Smooth muscle cell (in vitro differentiated cells): Measurements from ENCODE around the gene LIPJ. TPM values are rescaled to one million over a fixed set of nuclear protein-coding genes. Genes with fewer than 3 reads are reported as not detected.
A peak's percentile ranks its signal among the peaks of the same experiment; 100 is the strongest.

ENCODE experiments used
- DNase-seq: peaks from one replicate; lab custom pipeline; 2025; ENCODE audit not compliant: unreplicated experiment; lab: John Stamatoyannopoulos, UW
- H2AFZ ChIP-seq: fragments of 200-600 bp; sonication (generic); 2 replicates; pipeline ENCODE4 v1.6.0; 2016; ENCODE audit warnings: antibody characterized with exemption, low read depth, mild to moderate bottlenecking
- H3F3A ChIP-seq: fragments of 200-600 bp; sonication (generic); 2 replicates; pipeline ENCODE4 v1.6.0; 2017; ENCODE audit warnings: antibody characterized with exemption, low read depth
- H3K27ac ChIP-seq: fragments of 200-600 bp; sonication (generic); 2 replicates; pipeline ENCODE4 v1.5.1; 2016; ENCODE audit warnings: low read depth, mild to moderate bottlenecking
- H3K27me3 ChIP-seq: fragments of 200-600 bp; sonication (generic); 2 replicates; pipeline ENCODE4 v1.6.1; 2016; ENCODE audit warnings: low read depth, mild to moderate bottlenecking
- H3K36me3 ChIP-seq: fragments of 200-600 bp; sonication (generic); 2 replicates; pipeline ENCODE4 v1.5.1; 2016; ENCODE audit warnings: low read depth
- H3K4me1 ChIP-seq: fragments of 200-600 bp; sonication (generic); 2 replicates; pipeline ENCODE4 v1.5.1; 2016; ENCODE audit warnings: low read depth
- H3K4me2 ChIP-seq: fragments of 200-600 bp; sonication (generic); 2 replicates; pipeline ENCODE4 v1.6.0; 2016; ENCODE audit warnings: mild to moderate bottlenecking
- H3K4me3 ChIP-seq: fragments of 200-600 bp; sonication (generic); 2 replicates; pipeline ENCODE4 v1.5.1; 2016; ENCODE audit warnings: mild to moderate bottlenecking
- H3K79me2 ChIP-seq: fragments of 200-600 bp; sonication (generic); 2 replicates; pipeline ENCODE4 v1.6.0; 2016; ENCODE audit warnings: low read depth, mild to moderate bottlenecking
- H3K9ac ChIP-seq: fragments of 200-600 bp; sonication (generic); 2 replicates; pipeline ENCODE4 v1.6.0; 2016; ENCODE audit warnings: low read depth
- H3K9me3 ChIP-seq: fragments of 200-600 bp; sonication (generic); replicated peaks from 2 replicates; pipeline ENCODE4 v1.5.1; 2016; ENCODE audit warnings: low read depth
- H4K20me1 ChIP-seq: fragments of 200-600 bp; sonication (generic); 2 replicates; pipeline ENCODE4 v1.6.0; 2016; ENCODE audit warnings: low read depth
- WGBS: methylation state at CpG from one replicate; pipeline ENCODE4 v1.1.7; 2016; ENCODE audit warnings: low lambda C conversion rate; 5-methylcytosine and 5-hydroxymethylcytosine counted together
- polyA plus RNA-seq: library from polyadenylated mRNA; unstranded; fragments of >200 nt; fragmentation: Nextera tagmentation; extraction: Ambion mirVana; gene quantifications from 2 replicates; pipeline ENCODE4 v1.2.1, GENCODE V29; 2016
- total RNA-seq: library from RNA; depleted of rRNA; stranded (reverse); fragments of >200 nt; gene quantifications from 2 replicates; pipeline ENCODE4 v1.2.3, GENCODE V29; 2014
- TF ChIP-seq, protein P1 (sequence below): fragments of 200-600 bp; sonication (generic); IDR thresholded peaks from 2 replicates; pipeline ENCODE4 v1.5.1; 2017; ENCODE audit warnings: borderline replicate concordance, mild to moderate bottlenecking, antibody characterized with exemption; ENCODE audit not compliant: insufficient read depth, poor library complexity, severe bottlenecking

The LIPJ gene, protein sequence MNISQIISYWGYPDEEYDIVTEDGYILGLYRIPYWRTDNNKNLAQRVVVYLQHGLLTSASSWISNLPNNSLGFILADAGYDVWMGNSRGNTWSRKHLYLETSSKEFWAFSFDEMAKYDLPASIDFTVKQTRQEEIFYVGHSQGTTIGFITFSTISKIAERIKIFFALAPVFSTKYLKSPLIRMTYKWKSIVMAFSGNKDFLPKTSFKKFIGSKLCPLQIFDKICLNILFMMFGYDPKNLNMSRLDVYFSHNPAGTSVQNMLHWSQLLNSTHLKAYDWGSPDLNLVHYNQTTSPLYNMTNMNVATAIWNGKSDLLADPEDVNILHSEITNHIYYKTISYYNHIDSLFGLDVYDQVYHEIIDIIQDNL
- total RNA-seq (not detected in 2 replicates), polyA plus RNA-seq (not detected in 2 replicates)

DNA sequence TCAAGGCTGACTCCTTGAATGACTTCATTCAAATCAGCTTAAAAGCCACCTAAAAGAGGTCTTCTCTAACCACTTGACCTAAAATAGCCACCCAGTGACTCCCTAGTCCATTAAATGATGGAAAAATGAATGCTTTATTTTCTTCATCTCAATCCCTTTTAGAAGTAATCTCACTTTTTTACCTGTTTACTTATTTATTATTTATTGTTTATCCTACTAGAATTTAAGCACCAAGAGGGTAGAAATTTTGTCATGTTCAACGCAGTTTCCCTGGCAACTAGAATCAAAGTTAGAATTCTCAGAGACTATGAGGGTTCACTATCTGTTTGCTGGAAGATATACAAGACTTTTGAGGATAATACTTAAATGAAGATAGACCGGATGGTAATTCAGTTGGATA is at the start of gene LIPJ:
TSS of gene LIPJ (plus strand) at position 301 of the 400 bp plus-strand sequence. CDS start 3,926 bp downstream, outside the sequence.
- no peaks in the 10 kb centered on the region for H3K9me3 ChIP-seq
- no peak within 1 kb of the TSS for H3K9ac ChIP-seq
- no peaks in the 10 kb centered on the region for H3K36me3 ChIP-seq
- TF ChIP-seq, protein P1, sequence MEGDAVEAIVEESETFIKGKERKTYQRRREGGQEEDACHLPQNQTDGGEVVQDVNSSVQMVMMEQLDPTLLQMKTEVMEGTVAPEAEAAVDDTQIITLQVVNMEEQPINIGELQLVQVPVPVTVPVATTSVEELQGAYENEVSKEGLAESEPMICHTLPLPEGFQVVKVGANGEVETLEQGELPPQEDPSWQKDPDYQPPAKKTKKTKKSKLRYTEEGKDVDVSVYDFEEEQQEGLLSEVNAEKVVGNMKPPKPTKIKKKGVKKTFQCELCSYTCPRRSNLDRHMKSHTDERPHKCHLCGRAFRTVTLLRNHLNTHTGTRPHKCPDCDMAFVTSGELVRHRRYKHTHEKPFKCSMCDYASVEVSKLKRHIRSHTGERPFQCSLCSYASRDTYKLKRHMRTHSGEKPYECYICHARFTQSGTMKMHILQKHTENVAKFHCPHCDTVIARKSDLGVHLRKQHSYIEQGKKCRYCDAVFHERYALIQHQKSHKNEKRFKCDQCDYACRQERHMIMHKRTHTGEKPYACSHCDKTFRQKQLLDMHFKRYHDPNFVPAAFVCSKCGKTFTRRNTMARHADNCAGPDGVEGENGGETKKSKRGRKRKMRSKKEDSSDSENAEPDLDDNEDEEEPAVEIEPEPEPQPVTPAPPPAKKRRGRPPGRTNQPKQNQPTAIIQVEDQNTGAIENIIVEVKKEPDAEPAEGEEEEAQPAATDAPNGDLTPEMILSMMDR, result no peak
- no peaks in the 10 kb centered on the region for H3K79me2 ChIP-seq
- H3K27ac ChIP-seq, result no peak within 1 kb of the TSS
- peaks cover 58% of the 10 kb centered on the region for H3K27me3 ChIP-seq
- no peaks in the 10 kb centered on the region for H4K20me1 ChIP-seq
- DNase-seq, result no peak
- H3F3A ChIP-seq, result no peaks in the 10 kb centered on the region
- no peak within 1 kb of the TSS for H2AFZ ChIP-seq
- no peak within 1 kb of the TSS for H3K4me3 ChIP-seq
- no peak within 1 kb of the TSS for H3K4me2 ChIP-seq
- no peaks in the 10 kb centered on the region for H3K4me1 ChIP-seq
- WGBS, result 94% methylated on average over 2 of the region's 2 CpGs

DNA sequence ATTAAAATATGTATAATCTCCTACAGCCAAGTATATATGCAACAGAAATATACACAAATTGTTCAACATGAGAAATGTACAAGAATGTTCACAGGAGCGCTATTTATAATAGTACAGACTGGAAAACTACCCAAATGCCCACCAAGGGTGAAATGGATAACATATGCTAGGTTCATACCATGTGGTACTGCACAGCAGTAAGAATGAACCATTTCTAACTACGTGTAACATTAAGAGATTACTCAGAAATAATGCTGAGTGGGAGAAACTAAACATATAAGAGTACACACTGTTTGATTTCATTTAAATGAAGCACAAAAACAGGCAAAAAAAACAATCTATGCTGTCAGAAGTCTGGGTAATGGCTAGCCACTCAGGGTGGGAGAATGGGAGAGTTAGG is 49.2 kb upstream of the LIPJ start:
- 88% methylated on average over 2 of the region's 2 CpGs for WGBS
- TF ChIP-seq, protein P1, result no peak
- H3F3A ChIP-seq, result no peaks in the 10 kb centered on the region

DNA sequence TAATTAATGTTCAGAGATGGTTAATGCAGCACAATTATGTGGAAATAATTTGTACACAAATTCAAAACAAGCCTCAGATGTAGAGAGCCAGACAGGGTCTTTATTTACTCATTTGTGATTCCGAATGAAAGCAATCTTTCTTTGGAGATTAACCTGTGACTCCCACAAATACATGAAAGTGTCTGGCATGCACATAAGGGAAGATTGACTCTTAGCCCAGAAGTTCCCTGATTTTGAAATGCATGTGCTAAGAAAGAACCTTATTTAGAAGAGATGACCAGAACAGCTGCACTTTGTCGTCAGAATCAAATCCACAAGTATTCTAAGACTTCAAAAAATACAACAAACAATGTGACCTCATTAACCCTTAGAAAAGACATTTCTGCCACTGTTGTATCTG is 48.5 kb upstream of the LIPJ start:
- peaks cover 22% of the 10 kb centered on the region for H3K4me1 ChIP-seq
- H3K9me3 ChIP-seq, result no peaks in the 10 kb centered on the region
- H3K27me3 ChIP-seq, result peaks cover 6% of the 10 kb centered on the region
- no peaks in the 10 kb centered on the region for H3K79me2 ChIP-seq
- DNase-seq, result no peak
- TF ChIP-seq, protein P1, result no peak
- H3K4me3 ChIP-seq, result no peak overlapping the region
- H3K4me2 ChIP-seq, result peak overlapping the region; percentile 15
- H2AFZ ChIP-seq, result no peak overlapping the region
- H3K27ac ChIP-seq, result peak overlapping the region; percentile 28
- WGBS, result 15% methylated on average over 2 of the region's 2 CpGs
- H4K20me1 ChIP-seq, result no peaks in the 10 kb centered on the region
- H3K9ac ChIP-seq, result no peak overlapping the region
- H3K36me3 ChIP-seq, result no peaks in the 10 kb centered on the region
- H3F3A ChIP-seq, result no peaks in the 10 kb centered on the region

More for the DNA sequence above, 49.2 kb upstream of the LIPJ start:
- Histone ChIP-seq H3K27me3 (peaks cover 6% of the 10 kb centered on the region), H3K36me3 (no peaks in the 10 kb centered on the region), H3K4me3 (no peak overlapping the region), H3K9ac (no peak overlapping the region), H3K27ac (peak overlapping the region; percentile 28), H3K4me2 (peak overlapping the region; percentile 15), H3K79me2 (no peaks in the 10 kb centered on the region), H4K20me1 (no peaks in the 10 kb centered on the region), H3K9me3 (no peaks in the 10 kb centered on the region), H2AFZ (no peak overlapping the region), H3K4me1 (peaks cover 15% of the 10 kb centered on the region)
- DNase-seq, result no peak
